CD4-positive, alpha-beta T cell (primary cell): ENCODE data around the gene ICAM2. TPM values are rescaled to one million over a fixed set of nuclear protein-coding genes. Genes with fewer than 3 reads are reported as not detected.
A peak's percentile ranks its signal among the peaks of the same experiment; 100 is the strongest.

Source experiments
- ATAC-seq: fragments of 200-7000 bp; cut with Tn5 transposase; one replicate; pipeline ENCODE4 v1.10.0; 2022; ENCODE audit warnings: mild to moderate bottlenecking; ENCODE audit not compliant: poor library complexity
- CTCF ChIA-PET: fragments of 350-600 bp; sonication (Branson Sonifier 250); formaldehyde crosslinking; loops from one replicate; lab custom pipeline; 2021; ENCODE audit warnings: antibody characterized with exemption, inconsistent platforms; lab: Charles Lee
- POLR2A ChIA-PET: fragments of 350-600 bp; sonication (Branson Sonifier 250); formaldehyde crosslinking; loops from one replicate; lab custom pipeline; 2021; ENCODE audit warnings: antibody characterized with exemption, inconsistent platforms; lab: Charles Lee
- DNase-seq, 14 experiments: peaks; one replicate each; pipeline ENCODE4 v3.0.0-alpha.2; 2013 to 2020; ENCODE audit warnings: mixed read lengths in 2 of 14
- H3K27ac ChIP-seq, 2 donors: one replicate each; pipeline versions ENCODE4 v1.5.1 to v1.7.0; 2013; ENCODE audit warnings: low read length in 2 of 2, low read depth in 1 of 2, mild to moderate bottlenecking in 1 of 2
- H3K27me3 ChIP-seq, 2 experiments: 1 replicate in 1 of 2; 2 replicates in 1 of 2; pipeline versions ENCODE4 v1.6.1 to v1.7.0; 2013; ENCODE audit warnings: low read length in 2 of 2, control low read depth in 1 of 2, mild to moderate bottlenecking in 1 of 2, moderate library complexity in 1 of 2; ENCODE audit not compliant: insufficient read depth in 2 of 2, control insufficient read depth in 1 of 2
- H3K36me3 ChIP-seq: one replicate; pipeline ENCODE4 v1.6.1; 2013; ENCODE audit warnings: low read length, control low read depth; ENCODE audit not compliant: insufficient read depth
- H3K4me1 ChIP-seq: one replicate; pipeline ENCODE4 v1.6.1; 2013; ENCODE audit warnings: low read length, control low read depth; ENCODE audit not compliant: insufficient read depth
- H3K4me3 ChIP-seq: one replicate; pipeline ENCODE4 v1.5.1; 2013; ENCODE audit warnings: mild to moderate bottlenecking, low read length, moderate library complexity
- H3K9me3 ChIP-seq, 2 experiments: 1 replicate in 1 of 2; 2 replicates in 1 of 2; pipeline versions ENCODE4 v1.6.1 to v1.7.0; 2013; ENCODE audit warnings: low read length in 2 of 2, mild to moderate bottlenecking in 2 of 2, control low read depth in 1 of 2, moderate library complexity in 1 of 2; ENCODE audit not compliant: control insufficient read depth in 1 of 2, insufficient read depth in 1 of 2
- H3K27ac Mint-ChIP-seq: one replicate; pipeline ENCODE4 v1.8.0; 2020; ENCODE audit warnings: mixed read lengths
- H3K27me3 Mint-ChIP-seq: one replicate; pipeline ENCODE4 v1.8.0; 2021; ENCODE audit warnings: mixed read lengths
- H3K36me3 Mint-ChIP-seq: one replicate; pipeline ENCODE4 v1.8.0; 2021; ENCODE audit warnings: low read depth, mixed read lengths
- H3K4me1 Mint-ChIP-seq: one replicate; pipeline ENCODE4 v1.8.0; 2021; ENCODE audit warnings: low read depth, mixed read lengths
- H3K4me3 Mint-ChIP-seq: one replicate; pipeline ENCODE4 v1.8.0; 2020; ENCODE audit warnings: mild to moderate bottlenecking, mixed read lengths
- H3K9me3 Mint-ChIP-seq: one replicate; pipeline ENCODE4 v1.8.0; 2020; ENCODE audit warnings: mixed read lengths
- CTCF ChIP-seq: fragments of 200-600 bp; IDR thresholded peaks from one replicate; pipeline ENCODE4 v1.8.0; 2022; ENCODE audit warnings: antibody characterized with exemption, mild to moderate bottlenecking
- intact Hi-C, 2 experiments: fragments of 100-400 bp; cut with DNase I in 1 of 2; cut with micrococcal nuclease in 1 of 2; formaldehyde crosslinking; loops; one replicate each; pipeline versions ENCODE4 v1.15.1 to v1.9.0; 2023 to 2025; cut with DNase I, micrococcal nuclease
- total RNA-seq, 174 experiments: library from RNA in 2 of 174; stranded (reverse) in 2 of 174; gene quantifications; one replicate each; pipeline ENCODE4 v1.2.3 and lab custom pipeline; 2021 to 2026

ICAM2 gene
- total RNA-seq, 2 experiments from 2014 or later = 50.6 to 54.7 TPM

- Mint-ChIP-seq H3K27me3 (no peaks in the 10 kb centered on the region), H3K36me3 (peaks cover 15% of the 10 kb centered on the region), H3K9me3 (no peaks in the 10 kb centered on the region), H3K4me3 (peak overlapping the region; percentile 91), H3K4me1 (peaks cover 62% of the 10 kb centered on the region), H3K27ac (peak overlapping the region; percentile 17)
- peaks cover 9% of the 10 kb centered on the region for H3K36me3 ChIP-seq
- peaks cover 49% of the 10 kb centered on the region for H3K4me1 ChIP-seq
- DNase-seq (peak in 1 of 14 experiments; percentile 14), ATAC-seq (no peak)
- H3K9me3 ChIP-seq = no peaks in the 10 kb centered on the region
- H3K4me3 ChIP-seq = peak overlapping the region; percentile 80
- ChIA-PET CTCF (interaction anchor here (1.4 to 11.2 kb wide), 4 partner anchors 16 to 136 kb away, joined by 3 to 111 read pairs (median 6); no protein-coding TSS in a partner anchor), POLR2A (interaction anchor here (0.6 to 10.0 kb wide), 7 partner anchors 11 to 148 kb away, joined by 3 to 156 read pairs (median 6); partner anchors contain the start of gene ICAM2)
- no peaks in the 10 kb centered on the region for H3K27me3 ChIP-seq
- intact Hi-C loops = loop anchor here (1.0 to 2.0 kb wide), 3 partner anchors 19 to 28 kb away; no protein-coding TSS in a partner anchor
- no peak for TF ChIP-seq CTCF
- H3K27ac ChIP-seq = no peak overlapping the region
Observed at GRCh38 chr17:63997341-63998048, 22.9 kb downstream of the ICAM2 start.

GRCh38 chr17:63996430-63997182, 23.8 kb downstream of the ICAM2 start:
- Mint-ChIP-seq H3K27me3 (no peaks in the 10 kb centered on the region), H3K9me3 (no peaks in the 10 kb centered on the region), H3K4me3 (peak overlapping the region; percentile 67), H3K4me1 (peaks cover 71% of the 10 kb centered on the region), H3K36me3 (peaks cover 8% of the 10 kb centered on the region), H3K27ac (peak overlapping the region; percentile 17)
- Histone ChIP-seq H3K27ac (no peak overlapping the region), H3K4me3 (no peak overlapping the region), H3K4me1 (peaks cover 58% of the 10 kb centered on the region), H3K9me3 (no peaks in the 10 kb centered on the region), H3K27me3 (no peaks in the 10 kb centered on the region), H3K36me3 (peaks cover under 1% of the 10 kb centered on the region)
- ChIA-PET POLR2A (interaction anchor here (0.6 to 10.0 kb wide), 4 partner anchors 23 to 286 kb away, joined by 3 to 156 read pairs (median 4); partner anchors contain the start of gene ICAM2), CTCF (interaction anchor here (1.0 to 11.2 kb wide), 5 partner anchors 20 to 137 kb away, joined by 5 to 111 read pairs (median 5); partner anchors contain the start of gene ICAM2)
- intact Hi-C loops = no loop called here
- TF ChIP-seq CTCF = no peak
- ATAC-seq (no peak), DNase-seq (peak in 1 of 14 experiments; percentile 22)

- no peak overlapping the region for H3K4me3 ChIP-seq
- H3K36me3 Mint-ChIP-seq = peaks cover 8% of the 10 kb centered on the region
- no peak for ATAC-seq
- TF ChIP-seq CTCF = no peak
- no peaks in the 10 kb centered on the region for H3K9me3 Mint-ChIP-seq
- ChIA-PET POLR2A (interaction anchor here (1.5 to 10.0 kb wide), 2 partner anchors 24 to 30 kb away, joined by 3 to 156 read pairs; partner anchors contain the start of gene ICAM2), CTCF (interaction anchor here (1.9 to 11.2 kb wide), 4 partner anchors 22 to 76 kb away, joined by 5 to 111 read pairs (median 14); no protein-coding TSS in a partner anchor)
- peak in 1 of 14 experiments; percentile 30 for DNase-seq
- peaks cover 63% of the 10 kb centered on the region for H3K4me1 ChIP-seq
- no peaks in the 10 kb centered on the region for H3K27me3 ChIP-seq
- no peaks in the 10 kb centered on the region for H3K27me3 Mint-ChIP-seq
- peak overlapping the region; percentile 4 for H3K27ac Mint-ChIP-seq
- intact Hi-C loops = no loop called here
- H3K36me3 ChIP-seq = no peaks in the 10 kb centered on the region
- H3K27ac ChIP-seq = no peak overlapping the region
- no peaks in the 10 kb centered on the region for H3K9me3 ChIP-seq
- H3K4me3 Mint-ChIP-seq = no peak overlapping the region
- peaks cover 78% of the 10 kb centered on the region for H3K4me1 Mint-ChIP-seq
Observed at GRCh38 chr17:63995626-63996025, 24.8 kb downstream of the ICAM2 start.
